Renal cortex interstitium (tissue), 11 donors: Measurements from ENCODE around the gene CRYGN. TPM values are rescaled to one million over a fixed set of nuclear protein-coding genes. Genes with fewer than 3 reads are reported as not detected.

Source experiments
- DNase-seq, 11 donors: peaks; one replicate each; pipeline ENCODE4 v3.0.0-alpha.2; 2013; ENCODE audit warnings: low read depth in 9 of 11, low spot score in 4 of 11; ENCODE audit errors: extremely low read depth in 1 of 11
- polyA plus RNA-seq, 3 donors: library from polyadenylated mRNA; unstranded; fragments of 120-200 nt; gene quantifications; one replicate each; pipeline ENCODE4 v1.2.1, GENCODE V29; 2013; ENCODE audit not compliant: insufficient read length in 3 of 3

CRYGN gene
- polyA plus RNA-seq, 3 donors: 3.5 to 5.6 (median 3.6) TPM

- no peak for DNase-seq
Observed at GRCh38 chr7:151447312-151447711, 7.4 kb upstream of the CRYGN start.

GRCh38 chr7:151446412-151446811 is 6.5 kb upstream of the CRYGN start:
- DNase-seq: no peak

GRCh38 chr7:151444632-151445031 is 4.7 kb upstream of the CRYGN start:
- no peak for DNase-seq

DNA sequence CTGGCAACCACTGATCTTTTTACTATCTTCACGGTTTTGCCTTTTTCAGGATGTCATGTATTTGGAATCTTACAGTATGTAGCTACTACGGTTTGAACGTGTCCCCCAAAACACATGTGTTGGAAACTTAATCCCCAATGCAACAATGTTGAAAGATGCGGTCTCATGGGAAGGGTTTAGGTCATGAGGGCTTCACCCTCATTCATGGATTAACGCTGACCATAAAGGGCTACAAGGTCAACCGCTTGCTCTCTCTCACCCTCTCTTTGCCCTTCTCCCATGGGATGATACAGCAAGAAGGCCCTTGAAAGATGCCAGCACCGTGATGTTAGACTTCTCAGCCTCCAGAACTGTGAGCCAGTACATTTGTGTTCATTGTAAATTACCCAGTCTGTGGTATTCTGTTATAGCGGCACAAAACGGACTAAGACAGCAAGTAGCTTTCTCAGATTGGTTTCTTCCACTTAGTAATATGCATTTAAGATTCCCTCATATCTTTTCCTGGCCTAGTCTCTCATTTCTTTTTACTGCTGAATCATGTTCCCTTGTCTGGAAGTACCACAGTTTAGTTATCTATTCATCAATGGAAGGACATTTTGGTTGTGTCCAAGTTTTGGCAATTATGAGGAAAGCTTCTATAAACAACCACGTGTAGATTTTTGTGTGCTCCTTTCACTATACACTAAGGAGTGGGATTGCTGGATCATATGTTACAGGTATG is 3.0 kb upstream of the CRYGN start:
- no peak for DNase-seq

- no peak for DNase-seq
Observed at GRCh38 chr7:151440799-151441445, 981 bp upstream of the CRYGN start.

DNA sequence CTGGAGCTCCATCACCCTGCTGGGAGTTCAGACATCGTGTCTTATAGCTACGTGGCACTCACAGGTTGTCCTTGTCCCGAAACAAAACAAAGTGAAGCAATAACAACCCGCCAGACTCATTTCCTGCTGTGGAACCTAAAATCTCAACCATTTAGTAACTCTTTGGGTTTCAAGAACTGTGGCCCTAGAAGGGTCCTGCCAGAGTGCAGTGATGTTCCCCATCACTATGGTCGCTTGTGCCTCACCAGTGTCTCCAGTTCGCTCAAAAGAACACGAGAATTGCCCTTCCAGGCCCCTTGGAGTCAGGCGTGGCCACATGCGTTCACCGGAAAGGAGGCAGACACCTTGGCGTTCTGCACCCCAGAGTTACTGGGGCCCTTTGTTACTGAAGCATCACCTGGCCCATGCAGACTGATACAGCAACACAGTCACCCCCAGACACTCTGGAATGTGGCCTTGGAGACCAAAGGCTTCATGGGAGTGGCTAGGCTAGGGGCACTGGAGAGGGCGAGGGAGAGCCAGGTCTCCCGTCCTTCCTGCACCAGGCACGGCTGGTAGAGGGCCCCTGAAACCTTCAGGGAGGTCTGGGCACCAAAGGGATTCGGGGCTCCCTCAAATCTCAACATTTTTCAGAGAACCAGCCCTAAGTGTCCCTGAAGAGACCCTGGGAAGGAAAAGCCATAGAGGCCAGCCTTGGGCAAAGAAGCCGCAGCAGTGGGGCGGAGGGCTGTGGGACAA is 908 bp downstream of the CRYGN start:
- DNase-seq: no peak

- no peak for DNase-seq
Observed at GRCh38 chr7:151437866-151438516, 1.9 kb downstream of the CRYGN start.

- no peak for DNase-seq
Observed at GRCh38 chr7:151437159-151437553, 2.8 kb downstream of the CRYGN start.

- DNase-seq: no peak
Observed at GRCh38 chr7:151436446-151437158, 3.3 kb downstream of the CRYGN start.

- DNase-seq: no peak
Observed at GRCh38 chr7:151435971-151436370, 4.0 kb downstream of the CRYGN start.

DNA sequence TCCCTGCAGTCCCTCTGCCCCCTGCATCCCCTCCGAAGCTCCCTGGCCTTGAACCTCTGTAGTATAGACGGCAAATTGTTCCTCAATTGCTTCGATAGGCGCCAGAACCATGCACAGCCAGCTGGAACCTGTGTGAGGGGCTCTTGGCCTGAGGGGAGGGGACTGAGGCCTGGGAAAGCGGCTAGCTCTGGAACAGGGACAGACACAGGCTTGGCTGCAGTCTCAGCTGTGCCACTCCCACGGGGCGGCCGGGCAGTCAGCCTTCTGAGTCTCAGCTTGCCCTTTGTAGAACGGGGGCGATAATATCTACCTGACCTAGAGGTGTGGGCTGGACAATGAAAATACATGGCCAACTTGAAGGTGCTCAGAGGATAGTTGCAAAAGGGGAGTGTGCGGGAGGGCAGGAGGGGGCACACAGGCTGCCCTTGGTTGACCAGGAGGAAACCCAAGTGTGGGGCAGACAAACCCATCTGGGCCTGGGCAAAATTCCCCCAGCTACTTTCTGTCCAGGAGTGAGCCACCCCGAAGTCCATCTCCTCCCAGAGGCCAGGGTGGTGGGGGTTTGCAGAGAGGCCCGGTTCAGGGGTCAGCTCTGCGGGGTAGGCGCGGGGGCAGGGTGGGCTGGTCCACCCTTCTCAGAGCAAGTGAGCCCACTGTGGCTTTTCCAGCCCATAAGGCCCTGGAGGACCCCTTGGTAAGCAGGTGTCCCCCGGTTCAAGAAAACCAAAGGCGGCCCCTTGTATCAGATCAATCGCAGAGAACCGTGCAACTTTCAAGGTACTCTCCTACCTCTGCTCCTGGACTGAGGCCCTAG is 4.6 kb downstream of the CRYGN start:
- no peak for DNase-seq

DNA sequence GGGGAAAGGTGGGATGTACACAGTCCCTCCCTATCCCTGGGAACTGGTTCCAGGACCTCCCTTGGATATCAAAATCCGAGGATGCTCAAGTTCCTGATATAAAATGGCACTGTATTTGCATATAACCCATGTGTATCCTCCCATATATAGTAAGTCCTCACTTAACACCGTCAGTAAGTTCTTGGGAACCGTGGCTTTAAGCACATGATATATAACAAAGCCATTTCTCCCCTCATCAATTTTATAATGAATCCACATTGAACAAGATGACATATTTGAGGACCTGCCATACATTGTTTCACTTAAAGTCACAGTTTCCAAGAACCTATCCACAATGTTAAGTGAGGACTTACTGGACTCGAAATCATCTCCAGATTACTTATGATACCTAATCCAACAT is 5.4 kb downstream of the CRYGN start:
- no peak for DNase-seq

DNA sequence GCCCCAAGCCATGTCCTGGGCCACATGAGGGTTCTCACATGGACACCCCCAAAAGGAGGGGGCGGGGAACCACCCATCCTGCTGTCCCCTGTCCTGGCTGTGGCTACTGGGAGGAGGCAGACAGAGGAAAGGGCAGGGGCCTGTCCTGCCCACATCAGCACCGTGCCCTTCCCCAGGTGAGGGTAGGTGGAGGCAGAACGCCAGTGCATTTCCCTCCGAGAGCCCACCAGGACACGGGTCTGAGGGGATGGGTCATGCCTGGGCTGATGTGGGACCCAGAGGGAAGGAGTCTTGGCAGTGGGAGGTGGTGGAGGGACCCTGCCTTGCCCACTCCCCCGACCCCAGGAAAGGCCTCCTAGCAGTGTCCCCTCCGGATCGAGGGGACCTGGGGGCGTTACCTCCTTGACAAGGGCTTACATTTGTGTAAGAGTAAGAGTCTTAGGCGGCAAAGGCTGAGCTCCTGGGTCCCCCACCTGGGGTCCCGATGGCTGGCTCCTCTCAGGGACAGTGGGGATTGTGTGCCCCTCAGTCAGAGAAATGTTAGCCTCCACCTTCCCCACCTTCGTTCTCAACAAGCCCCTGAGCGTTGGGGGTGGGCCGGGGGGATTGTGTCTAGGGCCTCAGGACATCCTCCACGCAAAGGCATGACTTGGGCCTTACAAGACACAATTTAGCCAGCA is 6.1 kb downstream of the CRYGN start:
- no peak for DNase-seq

DNA sequence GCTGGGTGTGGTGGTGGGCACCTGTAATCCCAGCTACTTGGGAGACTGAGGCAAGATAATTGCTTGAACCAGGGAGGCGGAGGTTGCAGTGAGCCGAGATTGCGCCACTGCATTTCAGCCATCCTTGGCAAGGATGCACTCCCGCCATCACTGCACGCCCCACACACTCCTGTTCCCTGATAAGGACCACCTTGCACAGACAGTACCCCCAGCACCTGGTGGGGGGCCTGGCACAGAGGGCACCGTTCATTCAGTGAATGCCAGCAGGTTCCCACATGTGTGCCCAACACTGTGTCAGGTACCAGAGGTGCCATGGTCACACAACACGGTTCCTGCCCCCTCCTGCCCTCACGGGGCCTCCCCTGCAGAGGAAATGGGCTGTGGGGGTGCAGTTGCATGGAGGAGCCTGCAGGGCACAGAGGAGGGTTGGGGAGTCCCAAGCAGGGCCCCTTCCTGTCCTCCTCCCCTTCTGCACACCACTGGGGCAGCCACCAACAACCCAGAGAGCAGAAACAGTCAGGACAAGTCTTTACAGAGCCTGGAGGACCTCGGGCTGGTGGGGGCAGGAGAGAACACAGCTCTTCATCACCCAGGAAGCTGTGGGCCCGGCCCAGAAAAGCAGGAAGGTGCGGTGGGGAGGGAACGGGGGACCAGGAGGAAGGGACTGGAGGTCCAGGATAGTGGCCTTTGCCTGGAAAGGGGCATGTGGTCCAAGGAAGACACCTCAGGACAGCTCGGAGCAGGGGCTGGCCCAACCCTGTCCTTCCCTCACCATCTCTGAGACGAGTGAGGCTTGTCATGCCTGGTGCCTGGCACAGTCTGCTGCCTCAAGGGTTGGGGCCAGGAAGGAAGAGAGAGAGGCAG is 7.1 kb downstream of the CRYGN start:
- DNase-seq: no peak

GRCh38 chr7:151431768-151432311 is 8.1 kb downstream of the CRYGN start:
- no peak for DNase-seq

DNA sequence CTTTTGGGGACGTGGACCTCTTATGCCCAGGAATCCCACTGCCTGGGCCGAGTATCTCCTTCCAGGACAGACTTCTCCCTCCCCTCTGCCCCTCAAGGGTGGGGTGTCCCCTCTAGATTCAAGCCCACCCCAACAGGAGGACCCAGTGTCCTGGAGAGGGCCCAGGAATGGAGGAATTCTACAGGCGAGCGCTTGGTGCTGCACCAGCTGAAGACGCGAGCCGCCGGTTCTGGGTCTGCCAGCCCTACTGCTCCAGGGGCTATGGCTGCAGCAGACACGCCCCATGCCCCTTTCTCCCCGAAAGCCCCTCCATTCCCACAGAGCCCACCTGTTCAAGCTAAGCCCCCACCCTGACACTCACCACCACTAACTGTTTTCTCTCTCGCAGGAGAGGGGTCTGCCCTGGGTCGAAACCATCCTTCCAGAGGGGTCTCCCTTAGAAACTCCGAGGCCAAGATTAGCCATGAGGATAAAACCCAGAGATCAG is 8.6 kb downstream of the CRYGN start:
- DNase-seq: no peak
